HFF-Myc (cell line): ENCODE data around the gene NOC4L.

Experiments
- DNase-seq: peaks from one replicate; pipeline ENCODE4 v3.0.0-alpha.2; 2011; ENCODE audit warnings: low read depth; ENCODE audit errors: extremely low read depth
- H3K4me3 ChIP-seq: replicated peaks from 2 replicates; pipeline ENCODE4 v1.5.1; 2011; ENCODE audit warnings: low read depth, mild to moderate bottlenecking, control low read depth, low read length
- TF ChIP-seq, protein P1 (sequence below): IDR thresholded peaks from 2 replicates; pipeline ENCODE4 v1.5.1; 2012; ENCODE audit warnings: mild to moderate bottlenecking, low read depth, low read length, control low read depth; ENCODE audit errors: missing control alignments

NOC4L gene

DNA sequence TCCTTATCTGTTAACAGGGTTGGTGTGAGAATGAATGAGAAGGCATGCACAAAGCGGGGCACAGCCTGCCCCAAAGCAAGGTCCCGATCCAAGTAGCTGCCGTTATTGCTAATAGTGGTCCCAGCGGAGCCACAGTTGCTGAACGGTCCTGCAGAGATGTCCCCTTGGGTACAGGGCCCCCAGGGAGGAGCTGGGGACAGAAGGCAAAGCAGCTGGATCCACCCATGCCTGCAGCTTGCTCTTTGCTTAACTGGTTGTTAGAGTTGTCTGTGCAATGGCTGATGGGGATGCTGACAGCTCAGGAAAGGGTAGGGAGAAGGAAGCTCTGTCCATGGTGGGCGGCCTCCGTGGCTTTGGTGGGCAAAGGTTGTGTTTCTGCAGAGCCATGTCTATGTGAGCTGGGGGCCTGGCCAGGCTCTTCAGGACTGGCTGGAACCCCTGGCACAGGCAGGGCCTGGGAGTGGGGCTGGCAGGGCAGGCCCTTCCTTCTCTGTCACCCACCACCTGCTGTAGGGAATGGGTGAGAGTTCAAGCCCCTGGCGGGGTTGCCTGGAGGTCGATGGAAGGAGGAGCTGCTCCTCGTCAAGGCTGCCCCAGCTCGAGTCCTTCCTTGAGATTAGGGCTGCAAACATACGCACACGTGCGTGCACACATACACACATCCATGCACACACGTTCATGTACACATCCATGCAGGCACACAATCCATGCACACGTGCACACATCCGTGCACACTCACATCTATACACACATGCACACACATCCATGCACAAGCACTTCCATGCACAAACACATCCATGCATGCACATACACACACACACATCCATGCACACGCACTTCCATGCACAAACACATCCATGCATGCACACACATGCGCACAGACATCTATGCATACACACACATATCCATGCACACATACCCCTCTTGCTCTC lies 35.4 kb downstream of the NOC4L start:
- TF ChIP-seq, protein P1, sequence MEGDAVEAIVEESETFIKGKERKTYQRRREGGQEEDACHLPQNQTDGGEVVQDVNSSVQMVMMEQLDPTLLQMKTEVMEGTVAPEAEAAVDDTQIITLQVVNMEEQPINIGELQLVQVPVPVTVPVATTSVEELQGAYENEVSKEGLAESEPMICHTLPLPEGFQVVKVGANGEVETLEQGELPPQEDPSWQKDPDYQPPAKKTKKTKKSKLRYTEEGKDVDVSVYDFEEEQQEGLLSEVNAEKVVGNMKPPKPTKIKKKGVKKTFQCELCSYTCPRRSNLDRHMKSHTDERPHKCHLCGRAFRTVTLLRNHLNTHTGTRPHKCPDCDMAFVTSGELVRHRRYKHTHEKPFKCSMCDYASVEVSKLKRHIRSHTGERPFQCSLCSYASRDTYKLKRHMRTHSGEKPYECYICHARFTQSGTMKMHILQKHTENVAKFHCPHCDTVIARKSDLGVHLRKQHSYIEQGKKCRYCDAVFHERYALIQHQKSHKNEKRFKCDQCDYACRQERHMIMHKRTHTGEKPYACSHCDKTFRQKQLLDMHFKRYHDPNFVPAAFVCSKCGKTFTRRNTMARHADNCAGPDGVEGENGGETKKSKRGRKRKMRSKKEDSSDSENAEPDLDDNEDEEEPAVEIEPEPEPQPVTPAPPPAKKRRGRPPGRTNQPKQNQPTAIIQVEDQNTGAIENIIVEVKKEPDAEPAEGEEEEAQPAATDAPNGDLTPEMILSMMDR: no peak
- no peak for DNase-seq
- H3K4me3 ChIP-seq: no peak overlapping the region

DNA sequence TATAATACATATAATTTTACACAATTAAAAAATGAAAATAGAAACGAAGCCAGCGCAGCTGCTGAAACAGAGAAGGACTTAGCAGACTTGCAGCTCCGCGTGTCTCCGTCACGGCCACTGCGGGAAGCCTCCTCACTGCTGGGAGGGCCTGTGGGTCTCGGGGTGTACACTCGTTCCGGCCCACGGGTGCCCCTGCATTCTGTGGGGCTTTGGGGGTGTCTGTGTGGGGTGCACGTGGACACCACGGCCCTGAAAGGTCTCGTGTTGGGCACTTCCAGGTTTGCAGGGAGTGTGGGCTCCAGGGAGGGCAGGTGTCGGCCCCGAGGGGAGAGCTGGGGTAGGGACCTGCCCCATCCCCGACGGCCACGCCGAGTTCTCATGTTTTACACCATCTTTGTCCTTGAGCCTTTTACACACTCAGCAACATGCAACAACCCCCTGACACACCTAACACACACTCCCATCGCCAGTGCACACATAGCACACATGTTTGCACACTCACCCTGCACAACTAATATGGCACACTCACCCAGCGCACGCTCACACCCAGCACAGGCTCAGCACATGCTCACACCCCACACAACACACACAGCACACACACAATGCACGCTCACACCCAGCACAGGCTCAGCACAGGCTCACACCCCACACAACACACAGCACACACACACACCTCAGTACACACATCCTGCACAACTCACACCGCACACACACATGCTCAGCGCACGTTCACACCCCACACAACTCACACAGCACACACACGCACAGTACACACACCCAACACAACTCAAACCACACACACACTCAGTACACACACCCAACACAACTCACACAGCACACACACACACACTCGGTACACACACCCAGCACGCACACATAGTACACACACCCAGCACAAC lies 36.6 kb downstream of the NOC4L start:
- no peak overlapping the region for H3K4me3 ChIP-seq
- TF ChIP-seq, protein P1: no peak
- no peak for DNase-seq

DNA sequence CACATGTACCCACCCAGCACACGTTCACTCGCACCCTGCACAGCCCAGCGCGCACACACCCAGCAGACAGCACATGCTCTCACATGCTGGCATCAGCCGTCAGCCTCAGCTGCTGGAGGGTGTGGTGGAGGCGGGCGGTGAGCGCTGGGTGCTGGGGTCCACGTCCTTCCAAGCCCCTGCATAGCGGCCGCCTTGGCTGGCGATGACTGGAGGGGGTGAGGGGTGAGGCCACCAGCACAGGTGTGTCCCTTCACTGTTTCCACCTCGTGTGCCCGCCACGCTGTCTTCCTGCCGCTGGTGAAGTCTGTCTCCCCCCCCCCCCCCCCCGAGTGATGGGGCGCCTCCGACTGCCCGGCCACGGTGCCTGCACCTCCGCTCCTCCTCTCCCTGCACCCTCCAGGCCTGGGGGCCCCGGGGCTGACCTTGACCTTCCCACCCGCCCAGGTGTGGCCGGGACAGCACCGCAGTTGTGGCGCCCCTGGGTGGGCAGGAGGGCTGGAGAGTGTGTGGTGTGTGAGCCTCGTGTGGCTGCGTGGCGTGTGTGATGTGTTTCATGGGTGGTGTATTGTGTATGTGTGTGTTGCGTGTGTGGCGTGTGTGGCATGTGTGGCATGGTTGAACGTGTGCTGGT lies 37.4 kb downstream of the NOC4L start:
- TF ChIP-seq, protein P1: no peak
- DNase-seq: no peak
- no peak overlapping the region for H3K4me3 ChIP-seq

DNA sequence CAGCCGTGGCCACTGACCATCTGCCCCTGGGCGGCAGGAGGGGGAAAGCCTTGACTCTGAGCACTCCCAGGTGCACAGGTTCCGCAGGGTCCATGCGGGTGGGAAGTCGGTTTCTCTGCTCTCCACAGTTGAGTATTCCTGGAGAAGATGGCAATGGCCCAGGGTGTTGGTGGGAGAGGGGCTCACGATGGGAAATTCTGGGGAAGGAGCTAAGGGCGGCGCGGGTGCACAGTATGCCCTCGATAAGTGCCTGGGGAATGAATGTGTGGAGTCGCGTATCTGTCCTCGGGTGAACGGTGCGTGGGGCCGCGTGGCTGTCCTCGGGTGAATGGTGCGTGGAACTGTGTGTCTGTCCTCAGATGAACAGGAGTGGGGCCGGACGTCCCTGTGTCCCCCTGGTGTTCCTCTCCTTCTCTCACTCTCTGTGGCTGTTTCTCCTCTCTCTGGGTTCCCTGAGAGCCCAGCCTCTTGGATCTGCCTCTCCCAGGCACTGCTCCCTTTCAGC lies 38.0 kb downstream of the NOC4L start:
- no peak for DNase-seq
- TF ChIP-seq, protein P1: no peak
- H3K4me3 ChIP-seq: no peak overlapping the region

DNA sequence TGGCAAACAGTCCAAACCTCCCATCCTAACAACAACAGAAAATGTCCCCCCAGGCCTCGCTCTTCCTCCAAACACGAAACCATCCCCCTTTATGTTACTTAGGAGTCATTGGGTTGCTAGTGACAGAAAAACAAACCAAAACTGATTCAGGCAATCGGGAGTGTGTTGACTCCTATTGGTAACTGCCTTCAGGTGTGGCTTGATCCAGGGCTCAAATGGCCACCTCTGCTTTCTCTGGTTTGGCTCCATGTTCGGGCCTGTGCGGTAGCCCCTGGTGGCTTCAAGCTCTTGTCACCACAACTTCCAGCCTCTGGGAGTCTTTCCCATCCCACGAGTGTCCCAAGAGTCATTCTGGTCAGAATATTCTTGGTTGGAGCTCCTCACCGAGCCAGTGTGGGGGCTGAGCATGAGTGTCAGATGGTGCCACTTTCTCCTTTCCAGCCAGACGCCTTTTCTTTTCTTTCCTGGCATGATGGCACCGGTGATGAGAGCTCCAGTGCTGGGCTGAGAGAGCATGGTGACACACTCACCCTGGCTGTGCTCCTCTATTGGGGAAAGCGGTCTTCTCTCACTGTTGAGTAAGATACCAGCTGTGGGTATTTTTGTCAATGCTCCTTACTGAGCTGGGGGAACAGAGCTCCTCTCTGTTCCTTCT lies 38.6 kb downstream of the NOC4L start:
- no peak overlapping the region for H3K4me3 ChIP-seq
- TF ChIP-seq, protein P1: no peak
- DNase-seq: no peak

DNA sequence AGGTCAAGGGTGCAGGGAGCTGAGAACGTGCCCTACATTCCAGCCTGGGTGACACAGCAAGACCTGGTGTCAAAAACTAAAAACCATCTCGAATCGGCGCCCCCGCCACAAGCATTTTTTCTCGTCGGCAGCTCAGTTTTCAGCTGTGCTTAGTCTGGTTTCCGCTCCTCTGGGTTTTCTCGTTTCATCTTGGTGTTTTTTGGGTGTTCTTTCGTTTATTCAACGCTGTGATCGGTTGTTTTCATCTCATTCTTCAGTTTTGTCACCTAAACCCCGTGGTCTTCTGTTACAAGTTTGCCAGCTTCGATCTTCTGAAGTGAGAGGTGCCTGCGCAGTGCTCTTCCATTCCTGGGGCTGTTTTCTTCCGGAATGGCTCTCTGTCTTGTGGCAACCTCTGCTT lies 41.4 kb downstream of the NOC4L start:
- DNase-seq: no peak
- TF ChIP-seq, protein P1: no peak
- no peak overlapping the region for H3K4me3 ChIP-seq
